NK-92 (cell line): ENCODE results near the gene ZNF669.
"Not testable (repeated sequence)": the region's sequence is repeated elsewhere in the genome, so short reads cannot be mapped to it uniquely, and the experiment has no call there.

Source experiments
- DNase-seq: peaks from one replicate; lab custom pipeline; 2025; ENCODE audit not compliant: unreplicated experiment; lab: John Stamatoyannopoulos, UW

The ZNF669 gene

DNA sequence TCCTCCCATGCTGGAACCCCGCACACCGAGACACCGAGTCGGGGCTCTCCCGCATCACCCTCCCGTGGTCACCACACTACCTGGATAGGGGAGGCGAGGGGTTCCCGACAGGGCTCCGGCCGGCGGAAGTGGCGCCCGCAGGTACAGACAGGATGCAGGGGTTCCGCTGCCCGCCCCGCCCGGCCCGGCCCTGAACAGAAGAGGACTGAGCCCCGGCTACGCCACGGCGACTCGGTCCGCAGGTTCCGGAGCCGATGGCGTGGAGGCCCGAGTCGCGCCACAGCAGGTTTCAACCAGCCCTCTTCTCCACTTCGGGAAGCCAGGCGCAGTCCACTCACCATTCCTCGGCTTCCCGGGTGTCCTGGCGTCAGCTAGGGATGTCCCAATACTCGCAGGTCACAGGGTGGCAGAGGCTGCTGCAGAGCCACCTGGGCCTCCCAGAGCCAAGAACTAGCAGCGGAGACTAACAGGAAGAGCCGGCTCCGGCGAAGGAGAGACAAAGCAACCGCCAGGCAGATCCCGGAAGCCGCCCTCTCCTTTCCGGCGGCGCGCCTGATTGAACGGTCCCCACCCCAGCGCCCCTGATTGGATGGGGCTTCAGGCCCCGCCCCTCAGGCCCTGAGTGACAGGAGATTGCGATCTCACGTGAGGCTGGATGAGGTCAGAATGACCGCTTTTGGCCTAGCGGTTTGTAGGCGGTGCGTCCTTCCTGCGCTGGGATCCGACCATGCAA lies at the start of gene ZNF669:
TSS of gene ZNF669 (minus strand) at position 498 of the 733 bp plus-strand sequence. CDS start at position 341, 157 bp downstream.
- peak; percentile 44 for DNase-seq

DNA sequence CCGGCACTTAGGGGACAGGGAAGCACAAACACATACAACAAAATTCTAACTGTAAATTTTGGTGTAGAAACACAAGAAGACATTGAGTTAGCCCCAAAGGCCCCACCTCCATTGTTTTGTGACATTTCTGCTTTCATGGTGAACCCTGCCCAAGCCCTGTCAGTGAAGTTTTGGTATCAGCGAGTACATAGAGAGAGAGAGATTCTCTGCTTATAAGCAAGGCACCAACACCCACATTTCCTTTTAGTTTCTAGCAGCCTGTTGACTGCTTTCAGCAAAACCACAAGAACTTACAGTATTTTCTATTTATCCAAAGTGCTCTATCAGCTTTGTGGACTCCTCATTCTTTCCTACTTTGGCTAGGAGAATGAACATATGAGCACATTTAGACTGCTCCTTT lies 43.6 kb upstream of the ZNF669 start:
- DNase-seq, result no peak

DNA sequence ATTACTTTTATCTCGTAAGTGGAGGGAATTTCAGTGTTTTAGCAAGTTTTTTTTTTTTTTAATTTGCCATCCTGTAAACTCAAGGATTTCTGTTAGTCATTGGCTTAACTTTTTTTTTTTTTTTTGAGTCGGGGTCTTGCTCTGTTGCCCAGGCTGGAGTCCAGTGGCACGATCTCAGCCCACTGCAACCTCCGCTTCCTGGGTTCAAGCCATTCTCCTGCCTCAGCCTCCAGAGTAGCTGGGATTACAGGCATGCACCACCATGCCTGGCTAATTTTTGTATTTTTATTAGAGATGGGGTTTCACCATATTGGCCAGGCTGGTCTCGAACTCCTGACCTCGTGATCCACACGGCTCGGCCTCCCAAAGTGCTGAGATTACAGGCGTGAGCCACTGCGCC lies 43.0 kb upstream of the ZNF669 start:
- DNase-seq, result not testable (repeated sequence)

DNA sequence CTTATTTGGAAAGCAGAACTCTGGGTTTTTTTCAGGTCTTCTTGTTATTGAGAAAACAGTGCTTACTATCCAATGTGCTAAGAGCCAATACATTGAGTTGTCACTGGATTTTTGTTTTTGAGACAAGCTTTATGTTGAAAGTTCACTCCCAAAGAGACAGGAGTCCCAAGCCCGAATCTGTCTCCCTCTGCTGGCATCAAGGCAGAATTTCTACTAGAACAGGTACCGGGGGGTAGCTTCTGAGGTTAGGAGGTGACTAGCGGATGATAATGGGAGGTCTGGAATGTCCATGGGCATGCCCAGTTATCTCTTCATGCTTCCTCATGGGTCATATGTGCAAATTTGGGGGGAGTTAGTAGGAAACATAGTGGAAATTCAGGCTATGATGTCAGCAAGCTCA lies 42.5 kb upstream of the ZNF669 start:
- DNase-seq, result no peak

DNA sequence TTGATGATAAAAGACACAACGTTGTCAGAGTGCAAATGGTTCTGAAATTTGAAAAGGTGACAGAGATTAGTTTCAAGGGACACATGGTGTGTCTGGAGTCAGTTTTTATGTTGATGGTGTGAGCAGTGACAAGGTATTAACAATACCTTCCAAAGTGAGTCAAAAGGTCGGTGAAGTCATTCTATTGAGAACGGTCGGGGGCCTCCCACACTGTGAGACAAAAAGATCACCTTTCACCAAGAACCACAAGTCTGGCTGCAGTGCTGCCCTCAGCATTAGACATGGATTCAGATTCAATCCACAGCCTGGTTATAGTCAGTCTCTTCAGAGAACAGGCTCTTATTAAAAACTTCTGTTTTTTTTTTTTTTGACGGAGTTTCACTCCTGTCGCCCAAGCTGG lies 41.1 kb upstream of the ZNF669 start:
- DNase-seq, result no peak

DNA sequence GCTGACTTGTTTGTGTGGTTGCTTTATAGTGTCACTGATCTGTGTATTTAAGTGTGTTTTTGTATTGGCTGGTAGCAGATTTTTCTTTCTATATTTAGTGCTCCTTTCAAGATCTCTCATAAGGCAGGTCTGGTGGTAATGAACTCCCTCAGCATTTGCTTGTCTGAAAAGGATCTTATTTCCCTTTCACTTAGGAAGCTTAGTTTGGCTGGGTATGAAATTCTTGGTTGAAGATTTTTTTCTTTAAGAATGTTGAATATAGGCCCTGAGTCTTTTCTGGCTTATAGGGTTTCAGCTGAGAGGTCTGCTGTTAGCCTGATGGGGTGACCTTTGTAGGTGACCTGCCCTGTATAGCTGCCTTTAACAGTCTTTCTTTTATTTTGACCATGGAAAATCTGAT lies 35.4 kb upstream of the ZNF669 start:
- DNase-seq, result not testable (repeated sequence)

DNA sequence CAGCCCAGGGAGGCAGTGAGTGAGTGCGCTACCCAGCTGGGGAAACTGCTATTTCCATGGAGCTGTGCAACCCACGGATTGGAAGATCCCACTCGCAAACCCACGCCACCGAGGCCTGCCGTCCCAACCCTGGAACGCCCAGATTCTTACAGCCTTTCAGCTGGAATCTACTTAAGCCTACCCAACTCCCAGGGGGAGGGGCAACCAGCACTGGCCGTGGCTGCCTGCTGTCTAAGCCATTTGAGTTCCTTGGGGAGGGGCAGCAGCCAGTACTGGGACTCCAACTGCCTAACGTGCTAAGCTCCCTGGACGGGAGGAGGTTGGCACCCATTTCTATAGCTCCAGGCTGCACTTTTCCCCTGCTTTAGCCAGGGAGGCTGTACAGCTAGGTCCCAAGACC lies 27.1 kb upstream of the ZNF669 start:
- DNase-seq, result no peak

DNA sequence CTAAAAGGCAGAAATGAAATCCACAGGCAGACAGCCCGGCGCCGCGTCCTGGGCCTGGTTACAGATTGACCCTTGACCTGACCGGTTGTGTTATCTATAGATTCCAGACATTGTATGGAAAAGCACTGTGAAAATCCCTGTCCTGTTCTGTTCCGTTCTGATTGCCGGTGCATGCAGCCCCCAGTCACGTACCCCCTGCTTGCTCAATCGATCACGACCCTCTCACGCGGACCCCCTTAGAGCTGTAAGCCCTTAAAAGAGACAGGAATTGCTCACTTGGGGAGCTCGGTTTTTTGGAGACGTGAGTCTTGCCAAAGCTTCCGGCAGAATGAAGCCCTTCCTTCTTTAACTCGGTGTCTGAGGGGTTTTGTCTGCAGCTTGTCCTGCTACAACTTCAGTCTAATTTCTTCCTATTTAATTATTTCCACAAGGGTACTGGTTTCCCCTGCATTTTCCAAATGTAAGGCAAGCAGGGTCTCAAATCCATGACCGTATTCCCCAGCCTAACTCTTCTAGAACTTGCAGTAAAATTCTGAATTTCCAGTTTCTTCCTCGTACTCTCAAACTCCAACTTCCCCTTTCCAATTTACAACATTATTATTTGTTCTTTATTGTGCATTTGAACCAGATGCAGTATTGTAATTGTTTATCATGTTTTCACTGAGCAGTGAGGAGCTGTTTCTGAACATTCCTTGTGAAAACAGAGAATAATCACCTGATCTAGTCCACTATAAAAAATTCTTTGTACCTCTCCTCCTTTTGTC lies 23.5 kb upstream of the ZNF669 start:
- DNase-seq, result not testable (repeated sequence)

DNA sequence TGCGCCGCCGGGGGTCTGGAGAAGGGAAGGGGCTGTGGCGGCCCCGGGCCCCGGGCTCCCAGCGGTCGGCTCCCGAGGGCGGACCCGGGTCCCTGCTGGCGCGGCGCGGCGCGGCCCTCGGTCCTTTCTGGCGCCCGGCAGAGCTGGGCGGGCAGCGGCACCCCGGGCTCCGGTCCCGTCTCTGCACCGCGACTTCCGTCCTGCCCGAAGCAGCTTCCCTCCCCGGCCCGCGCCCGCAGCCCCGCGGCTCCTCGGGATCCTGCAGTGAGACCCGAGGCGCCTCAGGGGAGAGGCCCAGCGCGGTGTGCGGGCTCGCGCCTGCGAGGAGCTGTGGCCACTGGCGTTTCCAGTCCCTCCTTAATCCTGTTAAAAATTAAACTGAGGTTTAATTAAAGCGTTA lies 22.4 kb upstream of the ZNF669 start:
- not testable (repeated sequence) for DNase-seq

DNA sequence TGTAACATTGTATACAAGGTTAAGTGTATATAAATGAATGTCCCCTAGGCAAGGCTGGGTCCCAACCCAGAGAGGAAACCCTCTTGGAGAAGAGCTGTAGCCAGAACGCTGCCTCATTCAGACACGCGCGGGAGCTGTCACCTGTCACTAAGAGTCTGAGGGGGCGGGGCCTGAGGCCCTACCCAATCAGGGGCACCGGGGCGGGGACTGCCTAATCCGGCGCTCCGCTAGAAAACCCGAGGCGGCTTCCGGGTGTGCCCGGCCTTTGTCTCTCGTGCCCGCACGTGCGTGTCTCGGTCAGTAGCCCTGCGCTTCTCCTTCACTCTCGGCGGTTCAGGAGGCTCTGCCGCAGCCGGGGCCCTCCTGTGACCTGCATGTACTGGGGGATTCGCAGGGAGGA lies 22.0 kb upstream of the ZNF669 start:
- DNase-seq, result not testable (repeated sequence)

DNA sequence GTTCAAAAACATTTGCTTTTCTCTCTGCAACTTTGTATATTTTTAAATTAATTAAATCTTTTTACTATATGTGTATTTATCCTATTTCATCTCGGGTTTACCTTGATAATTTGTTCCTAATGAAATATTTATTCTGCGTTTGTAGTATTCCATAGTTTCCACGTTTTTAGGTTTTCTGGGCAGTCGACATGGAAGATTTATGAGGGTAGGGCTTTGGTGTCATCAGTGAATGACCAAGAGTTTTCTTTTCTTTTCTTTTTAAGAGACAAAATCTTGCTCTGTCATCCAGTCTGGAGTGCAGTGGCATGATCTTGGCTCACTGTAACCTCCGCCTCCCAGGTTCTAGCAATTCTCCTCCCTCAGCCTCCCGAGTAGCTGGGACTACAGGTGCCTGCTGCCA lies 17.2 kb upstream of the ZNF669 start:
- DNase-seq, result no peak

DNA sequence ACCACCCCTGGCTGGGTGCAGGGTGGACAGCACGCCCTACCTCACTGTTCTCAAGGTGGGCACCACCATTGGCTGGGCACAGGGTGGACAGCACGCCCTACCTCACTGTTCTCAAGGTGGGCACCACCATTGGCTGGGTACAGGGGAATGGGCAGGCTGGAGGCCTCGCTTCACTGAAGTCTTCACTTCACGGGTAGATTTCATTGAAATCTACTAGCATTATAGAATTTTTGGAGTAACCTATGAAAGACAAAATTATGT lies 16.2 kb upstream of the ZNF669 start:
- not testable (repeated sequence) for DNase-seq

DNA sequence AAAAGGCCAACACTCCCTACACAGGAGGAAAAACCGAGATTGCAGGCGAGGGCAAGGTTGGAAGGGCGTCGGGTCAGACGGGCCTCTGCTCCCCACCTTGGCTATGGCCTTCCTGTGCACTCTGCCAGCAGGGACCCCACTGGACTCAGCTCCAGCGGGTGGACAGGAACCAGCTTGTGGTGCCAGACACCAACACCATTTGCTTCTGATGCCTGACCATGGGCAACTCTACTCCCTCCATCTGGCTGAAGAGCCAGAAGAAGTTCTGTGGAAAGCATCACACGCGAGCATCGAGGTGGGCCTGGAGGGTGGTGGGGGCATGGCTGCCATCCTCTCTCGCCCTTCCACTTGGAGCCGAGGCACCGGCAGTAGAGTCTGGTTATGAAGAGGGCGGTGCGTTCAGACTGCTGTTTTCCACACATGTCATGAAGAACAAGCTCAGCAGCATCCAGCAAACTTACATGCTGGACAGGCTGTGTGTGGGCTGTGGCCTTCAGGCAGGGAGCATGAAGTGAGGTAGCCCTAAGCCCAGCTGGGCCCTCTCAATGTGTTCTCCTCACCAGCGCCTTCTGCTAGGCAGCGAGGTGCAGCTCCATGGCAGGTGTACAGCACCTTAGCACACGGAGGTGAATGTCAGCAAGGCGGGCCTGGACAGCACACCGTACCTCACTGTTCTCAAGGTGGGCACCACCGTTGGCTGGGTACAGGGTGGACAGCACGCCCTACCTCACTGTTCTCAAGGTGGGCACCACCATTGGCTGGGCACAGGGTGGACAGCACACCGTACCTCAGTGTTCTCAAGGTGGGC lies 15.6 kb upstream of the ZNF669 start:
- DNase-seq, result no peak

DNA sequence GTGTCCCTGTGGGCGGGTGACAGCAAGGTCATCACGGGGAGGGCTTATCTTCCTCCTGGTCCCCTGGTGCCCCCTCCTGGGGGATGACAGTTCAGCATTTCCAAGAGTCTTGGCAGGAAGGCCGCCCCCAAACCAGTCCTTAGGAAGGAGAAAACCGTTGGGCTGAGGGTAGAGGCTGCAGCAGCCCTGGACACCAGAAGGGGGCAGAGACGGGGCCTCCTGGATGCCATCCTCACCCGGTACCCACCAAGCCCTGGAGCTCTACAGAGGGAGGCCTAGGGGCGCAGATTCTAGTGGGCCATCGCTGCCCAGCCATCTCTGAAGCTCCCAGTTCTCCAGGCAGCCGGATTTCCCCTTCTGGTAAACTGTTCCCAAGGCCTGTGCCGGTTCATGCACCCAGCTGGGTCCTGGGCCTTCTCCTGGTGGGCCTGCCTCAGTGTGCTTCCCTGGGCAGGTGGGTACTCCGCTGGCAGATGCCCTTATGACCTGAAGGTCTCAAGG lies 14.8 kb upstream of the ZNF669 start:
- DNase-seq, result no peak

DNA sequence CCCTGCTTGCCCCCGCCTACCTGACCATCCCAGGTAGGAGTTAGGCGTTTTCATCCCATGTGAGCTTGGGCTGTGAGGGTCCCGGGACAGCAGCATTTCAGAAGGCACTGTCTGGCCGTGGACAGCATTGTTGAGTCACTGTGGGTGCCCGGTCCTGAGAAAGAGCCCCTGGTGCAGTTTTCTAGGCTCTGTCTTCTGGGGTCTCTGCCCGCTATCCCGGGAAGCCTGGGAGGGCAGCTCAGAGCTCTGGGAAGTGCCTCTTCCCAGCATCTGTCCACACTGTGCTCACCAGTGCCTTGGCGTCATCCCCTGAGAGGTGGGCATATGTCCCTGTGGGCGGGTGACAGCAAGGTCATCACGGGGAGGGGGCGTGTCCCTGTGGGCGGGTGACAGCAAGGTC lies 11.4 kb upstream of the ZNF669 start:
- no peak for DNase-seq

DNA sequence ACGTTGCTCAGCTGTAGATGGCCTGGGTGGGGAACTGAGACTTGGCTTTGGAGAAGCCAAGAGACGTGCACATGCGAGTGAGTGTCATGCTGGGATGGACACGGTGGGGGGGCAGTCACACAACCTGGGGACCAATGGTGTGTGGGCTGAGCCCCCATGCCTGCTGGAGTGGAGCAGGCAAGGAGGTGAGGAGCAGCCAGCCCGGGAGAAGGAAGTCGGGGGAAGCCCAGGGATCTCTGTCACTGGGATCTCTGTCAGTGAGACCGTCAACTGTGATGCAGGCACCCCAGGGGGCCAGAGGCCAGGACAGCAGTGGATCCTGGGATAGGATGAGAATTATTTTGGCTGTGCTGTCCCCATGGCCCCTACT lies 11.0 kb upstream of the ZNF669 start:
- no peak for DNase-seq

DNA sequence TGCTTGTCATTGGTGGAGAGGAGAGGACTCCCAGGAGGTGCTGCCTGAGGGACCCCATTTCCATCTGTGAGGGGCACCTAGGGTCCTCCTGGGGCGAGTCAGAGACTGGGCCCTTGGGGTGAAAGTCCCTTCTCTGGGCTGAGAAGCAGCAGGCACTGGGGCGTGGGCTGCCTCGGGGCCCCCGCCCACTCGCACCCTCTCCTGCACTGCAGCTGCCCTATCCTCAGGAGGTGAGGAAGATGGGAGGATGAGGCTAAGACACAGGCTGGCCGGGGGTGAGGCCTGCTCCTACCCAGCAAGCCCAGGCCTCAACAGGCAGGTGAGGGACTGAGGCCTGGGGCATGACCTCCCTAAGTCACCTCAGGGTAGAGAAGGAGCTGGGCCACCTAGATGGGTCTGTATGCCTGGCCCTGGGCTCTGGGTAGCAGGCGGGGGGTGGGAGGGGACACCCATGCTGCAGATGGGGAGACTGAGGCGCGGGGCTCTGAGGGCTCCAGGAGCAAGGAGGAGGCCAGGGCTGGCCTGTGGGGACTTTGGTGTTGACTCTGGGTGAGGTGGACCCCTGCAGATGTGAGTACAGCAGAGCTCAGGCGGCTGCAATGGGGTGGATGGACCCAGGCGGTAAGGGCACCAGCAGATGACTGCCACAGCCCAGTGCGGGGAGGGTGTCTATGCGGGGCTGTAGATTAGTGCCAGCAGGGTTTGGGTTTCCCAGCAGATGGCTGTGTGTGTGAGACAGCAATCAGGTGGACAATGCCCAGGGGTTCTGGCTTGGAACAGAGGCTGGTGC lies 10.4 kb upstream of the ZNF669 start:
- no peak for DNase-seq

DNA sequence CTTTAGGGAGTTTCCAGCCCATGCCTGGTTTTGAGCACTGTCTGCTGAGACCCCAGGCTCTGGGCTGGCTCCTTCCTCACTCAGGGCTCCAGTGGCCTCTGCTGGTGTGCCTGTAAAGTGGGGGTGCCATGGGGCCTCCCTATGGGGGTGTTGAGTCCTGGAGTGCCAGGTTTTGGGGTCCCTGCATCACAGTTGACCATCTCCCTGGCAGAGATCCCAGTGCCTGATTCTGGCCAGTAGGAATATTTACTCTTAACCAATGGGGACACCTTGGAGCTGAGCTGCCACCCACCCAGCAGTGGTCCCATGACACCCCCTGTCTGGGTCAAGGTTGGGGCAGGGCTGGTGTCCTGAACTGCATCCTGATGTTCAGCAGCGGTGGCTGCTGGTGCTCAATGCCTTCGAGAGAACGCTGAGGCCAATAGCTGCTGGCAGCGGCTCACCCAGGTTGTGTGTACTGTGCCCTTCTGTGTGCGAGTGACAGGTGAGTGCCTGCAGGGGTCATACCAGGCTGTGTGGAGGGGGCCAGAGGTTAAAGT lies 9.6 kb upstream of the ZNF669 start:
- DNase-seq, result no peak

DNA sequence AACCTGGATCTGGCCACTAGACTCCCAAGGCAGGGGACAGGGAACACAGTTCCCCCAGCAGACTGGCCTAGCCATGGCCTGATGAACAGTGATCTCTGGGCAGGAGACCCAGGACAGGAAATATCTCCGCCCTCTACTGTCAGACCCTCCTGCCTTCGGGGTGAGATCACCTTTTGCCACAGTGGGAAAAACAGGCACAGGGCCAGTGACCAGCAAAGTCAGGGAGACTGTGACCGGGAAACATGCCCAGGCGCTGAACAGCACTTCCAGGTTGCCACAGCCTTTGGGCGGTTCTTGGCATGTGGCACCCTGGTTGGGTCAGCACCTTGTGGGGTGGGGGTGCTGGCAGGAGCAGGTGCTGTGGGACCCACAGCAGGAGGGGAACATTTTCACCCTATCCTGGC lies 8.9 kb upstream of the ZNF669 start:
- no peak for DNase-seq

DNA sequence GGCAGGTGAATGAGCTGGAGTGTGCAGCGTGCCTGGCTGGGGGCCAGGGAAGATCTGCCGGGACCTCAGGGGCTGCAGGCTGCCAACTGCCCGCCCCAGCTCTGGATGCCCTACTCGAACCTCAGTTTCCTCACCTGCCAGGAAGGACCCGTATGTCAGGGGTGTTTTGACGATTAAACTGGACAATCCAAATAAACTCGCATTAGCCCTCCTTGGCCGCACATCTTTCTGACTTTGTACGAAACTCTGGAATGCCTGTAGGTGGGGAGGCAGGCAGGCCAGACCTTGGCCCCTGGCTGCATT lies 8.3 kb upstream of the ZNF669 start:
- DNase-seq, result no peak
